ENCODE measurements around the gene ZDHHC17.

DNA sequence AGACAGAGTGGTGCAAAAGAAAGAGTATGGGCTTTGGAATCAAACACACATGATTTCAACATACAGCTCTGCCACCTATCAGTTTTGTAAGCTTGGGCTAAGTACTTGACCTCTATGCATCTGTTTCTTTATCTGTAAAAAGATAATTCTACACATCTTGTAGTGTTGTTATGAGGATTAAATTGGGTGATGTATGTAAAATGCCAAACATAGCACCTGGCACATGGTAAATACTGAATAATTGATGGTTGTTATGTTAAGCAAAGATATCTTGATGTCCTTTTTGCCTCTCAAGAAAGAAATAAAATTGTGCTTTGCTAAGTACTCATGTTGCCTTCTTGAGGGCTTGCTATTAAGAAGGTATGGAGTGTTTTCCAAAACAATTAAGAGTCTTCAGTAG, 117.2 kb downstream of the ZDHHC17 start:
- TF ChIP-seq, protein P1, sequence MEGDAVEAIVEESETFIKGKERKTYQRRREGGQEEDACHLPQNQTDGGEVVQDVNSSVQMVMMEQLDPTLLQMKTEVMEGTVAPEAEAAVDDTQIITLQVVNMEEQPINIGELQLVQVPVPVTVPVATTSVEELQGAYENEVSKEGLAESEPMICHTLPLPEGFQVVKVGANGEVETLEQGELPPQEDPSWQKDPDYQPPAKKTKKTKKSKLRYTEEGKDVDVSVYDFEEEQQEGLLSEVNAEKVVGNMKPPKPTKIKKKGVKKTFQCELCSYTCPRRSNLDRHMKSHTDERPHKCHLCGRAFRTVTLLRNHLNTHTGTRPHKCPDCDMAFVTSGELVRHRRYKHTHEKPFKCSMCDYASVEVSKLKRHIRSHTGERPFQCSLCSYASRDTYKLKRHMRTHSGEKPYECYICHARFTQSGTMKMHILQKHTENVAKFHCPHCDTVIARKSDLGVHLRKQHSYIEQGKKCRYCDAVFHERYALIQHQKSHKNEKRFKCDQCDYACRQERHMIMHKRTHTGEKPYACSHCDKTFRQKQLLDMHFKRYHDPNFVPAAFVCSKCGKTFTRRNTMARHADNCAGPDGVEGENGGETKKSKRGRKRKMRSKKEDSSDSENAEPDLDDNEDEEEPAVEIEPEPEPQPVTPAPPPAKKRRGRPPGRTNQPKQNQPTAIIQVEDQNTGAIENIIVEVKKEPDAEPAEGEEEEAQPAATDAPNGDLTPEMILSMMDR (optimal IDR thresholded peaks at IDR 0.05 in 1 of 3, IDR thresholded peaks at IDR 0.05 in 1 of 3, conservative IDR thresholded peaks at IDR 0.05 in 1 of 3; ENCODE audit: extremely low read depth in 1 of 3, insufficient read depth in 2 of 3, low read length in 3 of 3) = no peak
- no peak for TF ChIP-seq EZH2 (IDR thresholded peaks at IDR 0.05; ENCODE audit: low read length)
